Stimulated activated CD4-positive, alpha-beta T cell treated with anti-CD3 and anti-CD28 coated beads, Interleukin-4, amount 100 ng/mL, for 1 hour (primary cell): Measurements from ENCODE around the gene TNS1.

ENCODE experiments used
- DNase-seq: peaks from one replicate; pipeline ENCODE4 v3.0.0-alpha.2; 2020

The TNS1 gene

GRCh38 chr2:217843324-217843723 lies 159.5 kb downstream of the TNS1 start:
- no peak for DNase-seq

GRCh38 chr2:217842017-217842416 lies 160.8 kb downstream of the TNS1 start:
- no peak for DNase-seq

GRCh38 chr2:217840522-217840921 lies 162.3 kb downstream of the TNS1 start:
- DNase-seq = no peak

GRCh38 chr2:217839750-217840107 lies 163.1 kb downstream of the TNS1 start:
- no peak for DNase-seq

GRCh38 chr2:217839073-217839749 lies 163.6 kb downstream of the TNS1 start:
- DNase-seq = no peak

GRCh38 chr2:217838409-217838831 lies 164.4 kb downstream of the TNS1 start:
- no peak for DNase-seq

- no peak for DNase-seq
Observed at GRCh38 chr2:217837530-217837929, 165.3 kb downstream of the TNS1 start.

DNA sequence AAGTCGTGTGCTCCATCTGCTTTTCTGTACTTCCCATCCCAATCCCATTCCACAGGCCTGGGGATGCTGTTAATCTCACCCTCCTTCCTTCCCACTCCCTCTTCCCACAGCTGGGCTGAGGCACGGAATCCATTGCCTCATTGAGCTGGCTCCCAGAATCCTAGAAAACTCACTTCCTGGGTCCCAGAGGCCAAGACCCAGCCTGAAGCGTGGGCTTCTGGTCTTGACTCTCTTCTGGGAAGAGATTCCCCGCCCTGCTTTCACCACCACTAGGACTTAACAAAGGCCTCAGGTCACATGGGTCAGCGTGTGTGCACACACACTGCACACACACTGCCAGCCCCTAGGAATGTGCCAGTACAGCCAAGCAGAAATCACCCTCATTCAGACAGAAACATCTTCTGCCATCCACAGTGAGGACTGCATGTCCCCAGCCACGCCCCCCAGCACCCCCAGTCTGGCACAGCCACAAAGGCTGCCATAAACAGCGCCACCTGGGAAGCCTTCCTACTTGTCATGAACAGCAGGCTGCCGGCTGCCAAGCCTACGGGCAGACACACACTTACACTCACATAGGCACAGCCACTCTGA lies 165.8 kb downstream of the TNS1 start:
- no peak for DNase-seq

GRCh38 chr2:217835931-217836891 lies 166.6 kb downstream of the TNS1 start:
- no peak for DNase-seq

- DNase-seq = no peak
Observed at GRCh38 chr2:217834744-217835513, 167.9 kb downstream of the TNS1 start.

DNA sequence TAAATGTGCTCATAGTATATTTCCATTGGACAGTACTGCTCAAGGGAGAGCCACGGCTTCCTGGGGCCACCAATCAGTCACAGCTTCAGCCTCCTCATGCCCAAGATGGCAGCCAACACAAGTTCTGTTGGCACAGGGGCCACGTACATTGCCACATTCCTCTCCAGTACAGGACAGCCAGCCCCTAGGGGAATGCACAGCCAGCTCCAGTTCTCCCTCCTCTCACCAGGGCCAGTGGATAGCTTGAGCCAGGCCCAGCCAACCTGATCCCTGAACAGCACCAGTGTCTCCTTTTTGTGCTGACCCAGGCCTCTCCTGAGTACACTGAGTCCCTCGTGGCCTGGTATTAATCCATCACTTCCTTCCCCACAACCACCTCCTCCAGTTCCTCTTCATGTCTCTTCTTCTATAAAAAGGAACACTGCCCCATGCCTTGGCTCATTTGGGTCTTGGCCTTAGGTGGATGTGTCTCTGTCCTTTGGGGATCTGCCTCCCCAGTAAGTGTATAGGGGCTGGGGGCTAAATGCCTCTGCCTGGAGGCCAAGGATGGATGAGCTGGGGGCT lies 168.7 kb downstream of the TNS1 start:
- DNase-seq = no peak

GRCh38 chr2:217833439-217833838 lies 169.4 kb downstream of the TNS1 start:
- DNase-seq = no peak

DNA sequence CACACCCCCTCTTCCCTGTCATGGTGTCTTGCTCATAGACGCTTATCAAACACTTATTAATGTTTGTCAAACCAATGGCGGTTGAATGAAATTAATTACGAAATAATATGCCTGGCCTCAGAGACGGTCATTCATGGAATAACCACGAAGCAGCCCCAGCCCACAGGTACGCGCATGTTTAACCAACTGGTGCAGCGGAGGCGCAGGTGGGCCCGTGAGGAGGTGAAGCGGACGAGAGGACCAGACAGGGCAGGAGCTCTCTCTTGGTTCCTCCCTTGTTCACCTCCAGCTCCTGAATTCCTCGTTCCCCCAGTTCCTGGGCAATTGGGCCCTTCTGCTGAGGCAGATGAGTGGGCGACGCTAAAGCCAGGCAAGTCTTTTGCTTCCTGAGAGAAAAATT lies 169.8 kb downstream of the TNS1 start:
- DNase-seq = no peak

- DNase-seq = no peak
Observed at GRCh38 chr2:217832115-217832514, 170.7 kb downstream of the TNS1 start.

DNA sequence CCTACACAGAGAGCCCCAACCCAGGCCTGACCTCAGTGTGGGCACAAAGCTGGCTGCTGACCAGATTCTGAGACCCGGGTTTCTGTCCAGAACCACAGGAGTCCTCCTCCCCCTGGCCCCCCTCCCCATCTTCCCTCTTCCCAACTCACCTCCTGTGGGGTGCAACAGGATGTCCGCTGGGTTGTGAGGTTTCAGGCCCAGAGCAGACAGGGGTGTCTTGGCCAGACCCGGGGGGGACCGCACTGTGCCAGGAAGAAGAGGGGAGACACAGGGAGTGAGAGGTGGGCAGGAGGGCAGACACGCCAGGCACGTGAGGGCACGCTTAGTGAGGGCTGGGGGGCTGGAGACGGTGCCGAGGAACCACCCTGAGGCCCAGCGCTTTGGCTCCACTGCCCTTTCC lies 171.5 kb downstream of the TNS1 start:
- no peak for DNase-seq

DNA sequence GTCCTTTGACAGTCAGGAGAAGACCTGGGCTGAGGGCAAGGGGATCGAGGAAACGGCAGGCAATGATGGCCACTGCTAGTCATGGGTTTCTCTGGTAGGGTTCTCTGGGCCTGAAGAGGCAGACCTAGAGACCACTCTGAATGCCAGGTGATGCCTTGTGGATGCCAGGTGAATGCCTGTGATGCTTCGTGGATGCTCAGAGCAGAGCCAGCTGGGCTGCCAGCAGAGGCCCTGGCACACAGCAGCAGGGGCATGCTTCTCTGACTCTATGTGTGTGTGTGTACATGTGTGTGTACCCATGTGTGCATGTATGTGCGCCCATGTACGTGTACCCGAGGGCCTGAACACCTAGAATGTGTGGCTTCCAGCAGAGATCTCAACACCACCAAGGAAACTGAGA lies 172.0 kb downstream of the TNS1 start:
- no peak for DNase-seq

GRCh38 chr2:217830061-217830460 lies 172.7 kb downstream of the TNS1 start:
- DNase-seq = no peak

GRCh38 chr2:217829420-217829819 lies 173.4 kb downstream of the TNS1 start:
- no peak for DNase-seq

GRCh38 chr2:217828336-217828735 lies 174.5 kb downstream of the TNS1 start:
- no peak for DNase-seq

DNA sequence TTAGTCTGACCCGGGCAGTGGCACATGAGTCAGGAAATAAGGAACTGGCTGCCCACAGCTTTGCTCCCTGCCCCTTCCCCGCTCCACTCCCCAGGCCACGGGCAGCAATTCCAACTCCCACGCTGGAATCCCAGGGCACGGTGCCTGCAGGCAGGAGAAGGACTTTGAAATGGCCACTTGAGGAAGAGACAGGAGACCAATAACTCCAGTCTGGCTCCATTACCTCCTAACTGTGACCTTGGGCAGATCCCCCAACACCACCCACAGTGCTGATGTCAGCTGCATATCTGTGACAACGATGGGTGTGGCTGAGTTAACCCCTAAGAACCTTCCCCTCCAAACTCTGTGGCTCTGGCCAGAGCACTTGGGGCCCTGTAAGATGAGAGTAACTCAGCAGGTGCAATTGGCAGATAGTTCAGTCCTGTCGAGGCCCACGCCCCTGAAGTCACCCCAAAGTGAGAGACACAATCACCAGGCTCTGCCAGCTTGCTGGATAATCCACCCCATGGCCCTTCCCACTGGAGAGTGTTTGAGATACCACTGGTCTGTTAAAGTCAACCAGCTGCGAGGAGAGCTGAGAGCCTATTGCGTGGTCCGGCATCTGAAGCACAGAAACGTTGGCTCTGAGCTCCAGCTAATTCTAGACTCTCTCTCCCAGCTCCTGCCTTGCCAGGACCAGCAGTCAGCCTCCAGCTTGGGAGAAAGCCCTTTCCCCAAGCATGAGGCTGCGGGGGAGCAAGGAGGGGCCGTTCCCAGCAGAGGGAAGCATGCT lies 175.2 kb downstream of the TNS1 start:
- DNase-seq = no peak

DNA sequence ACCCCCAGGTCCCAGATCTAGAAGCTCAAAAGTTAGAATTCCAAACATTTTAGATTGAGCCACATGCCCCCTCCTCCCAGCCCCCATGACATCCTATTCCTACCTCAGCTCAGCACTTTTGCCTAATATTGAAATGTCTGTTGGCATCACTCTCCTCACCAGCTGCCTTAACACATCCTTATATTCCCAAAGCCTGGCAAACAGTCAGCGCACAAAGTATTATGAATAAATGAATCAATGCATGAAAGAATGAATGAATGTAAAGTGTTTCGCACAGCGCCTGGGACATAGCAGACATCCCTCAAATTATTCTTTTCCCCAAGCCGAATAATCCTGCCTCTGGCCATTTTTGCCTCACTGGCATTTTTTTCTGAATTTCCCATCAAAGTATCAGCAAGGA lies 175.8 kb downstream of the TNS1 start:
- no peak for DNase-seq

GRCh38 chr2:217826520-217826919 lies 176.3 kb downstream of the TNS1 start:
- no peak for DNase-seq
